ENCODE results near the gene FALEC.

- TF ChIP-seq CTCF (IDR thresholded peaks at IDR 0.05) (no peak), POLR2AphosphoS5 (IDR thresholded peaks at IDR 0.05) (no peak), POLR2A (IDR thresholded peaks at IDR 0.05) (no peak)
Observed at GRCh38 chr1:150551051-150551783, 35.7 kb downstream of the FALEC start.
